HG03108 (cell line): ENCODE results near the gene IGFBP3.

Experiments used
- ATAC-seq: cut with Tn5 transposase; IDR thresholded peaks from one replicate; pipeline ENCODE4 v1.9.1; 2021; ENCODE audit warnings: moderate library complexity; ENCODE audit not compliant: unreplicated experiment

The IGFBP3 gene

DNA sequence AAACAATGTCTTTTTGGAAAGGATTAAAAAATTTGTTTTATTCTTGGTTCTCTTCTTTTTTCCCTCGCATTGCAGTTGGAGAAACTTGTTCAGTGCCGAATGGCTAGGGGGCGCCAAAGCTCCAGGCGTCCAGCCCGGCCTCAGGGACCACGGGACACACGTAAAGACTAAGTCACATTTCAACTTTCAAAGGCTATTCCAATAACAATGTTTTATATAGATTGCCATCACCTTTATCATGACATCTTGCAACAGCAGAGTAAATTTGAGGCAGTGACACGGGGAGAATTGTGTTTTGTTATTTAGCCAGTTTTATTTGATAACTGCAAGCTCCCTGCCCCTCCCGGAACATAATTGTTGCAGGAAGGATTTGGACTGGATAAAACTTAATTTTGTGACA, 2.2 kb upstream of the IGFBP3 start:
- ATAC-seq = no peak

DNA sequence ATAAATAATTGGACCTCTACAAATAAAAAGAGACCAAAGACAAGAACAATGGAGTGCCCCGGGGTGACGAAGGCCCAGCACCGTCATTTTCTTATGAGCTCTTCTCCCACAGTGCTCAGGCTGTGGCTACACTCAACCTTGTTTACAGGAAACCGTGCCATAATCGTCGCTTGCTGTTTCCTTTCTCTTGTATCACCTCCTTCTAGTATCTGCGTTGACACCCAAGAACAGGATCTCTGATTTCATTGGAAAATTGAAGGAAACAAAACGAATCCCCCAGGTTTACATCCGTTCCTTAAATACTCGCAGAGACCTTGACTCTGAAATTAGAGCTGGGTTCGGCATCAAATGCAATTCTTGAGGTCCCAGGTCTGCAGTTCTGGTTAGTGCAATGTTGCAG, 1.7 kb upstream of the IGFBP3 start:
- ATAC-seq = no peak

DNA sequence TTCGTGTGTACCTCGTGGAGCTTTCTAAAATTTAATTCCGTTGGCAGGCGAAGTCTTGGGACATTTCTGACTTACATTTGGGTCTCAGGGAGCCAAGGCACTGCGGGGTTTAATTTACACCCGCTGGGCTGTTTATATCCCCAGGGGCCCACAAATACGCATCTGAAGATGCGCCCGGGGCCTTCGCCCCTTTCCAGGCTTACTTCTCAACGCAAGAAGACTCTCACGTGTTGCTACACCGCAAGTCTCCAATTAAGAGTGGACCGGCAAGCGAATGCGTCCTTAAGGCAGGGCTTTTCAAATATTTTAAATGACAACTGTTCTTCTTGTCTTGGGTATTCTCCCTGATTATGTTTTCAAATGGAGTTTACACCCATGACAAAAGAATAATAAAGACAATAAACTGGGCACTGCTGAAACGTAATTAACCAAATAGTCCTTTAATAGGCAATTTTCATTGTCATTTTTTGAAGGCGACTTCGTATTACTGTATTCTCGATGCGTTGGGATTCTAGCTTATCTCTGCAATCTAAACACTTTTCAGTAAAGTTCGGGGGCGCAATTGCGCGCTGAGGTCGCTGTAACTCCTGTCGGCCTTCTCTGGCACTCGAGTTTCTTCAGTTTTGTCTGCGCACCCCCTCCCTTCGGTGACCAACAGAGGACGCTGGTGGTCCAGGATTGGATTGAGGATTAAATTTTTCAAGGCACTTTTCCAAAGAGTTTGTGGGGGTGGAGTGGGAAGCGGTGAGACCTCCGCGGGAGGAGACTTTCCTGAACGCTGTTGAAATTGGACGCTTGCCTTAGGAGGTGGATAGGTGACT, 837 bp upstream of the IGFBP3 start:
- ATAC-seq = no peak

DNA sequence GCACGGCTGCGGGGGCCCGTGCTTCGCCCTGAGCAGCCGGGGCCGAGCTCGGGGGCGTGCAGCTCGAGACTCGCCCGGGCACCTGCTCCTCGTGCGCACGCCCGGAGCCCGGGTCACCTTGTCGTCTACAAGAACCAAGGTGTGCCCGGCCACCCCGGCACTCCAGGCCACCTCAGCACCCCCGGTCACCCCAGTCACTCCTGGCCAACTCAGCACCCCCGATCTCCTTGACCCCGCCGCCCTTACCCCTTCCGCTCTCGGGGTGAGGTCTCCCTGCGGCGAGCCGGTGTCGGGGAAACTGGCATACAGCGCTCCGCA, 268 bp upstream of the IGFBP3 start:
- no peak for ATAC-seq

DNA sequence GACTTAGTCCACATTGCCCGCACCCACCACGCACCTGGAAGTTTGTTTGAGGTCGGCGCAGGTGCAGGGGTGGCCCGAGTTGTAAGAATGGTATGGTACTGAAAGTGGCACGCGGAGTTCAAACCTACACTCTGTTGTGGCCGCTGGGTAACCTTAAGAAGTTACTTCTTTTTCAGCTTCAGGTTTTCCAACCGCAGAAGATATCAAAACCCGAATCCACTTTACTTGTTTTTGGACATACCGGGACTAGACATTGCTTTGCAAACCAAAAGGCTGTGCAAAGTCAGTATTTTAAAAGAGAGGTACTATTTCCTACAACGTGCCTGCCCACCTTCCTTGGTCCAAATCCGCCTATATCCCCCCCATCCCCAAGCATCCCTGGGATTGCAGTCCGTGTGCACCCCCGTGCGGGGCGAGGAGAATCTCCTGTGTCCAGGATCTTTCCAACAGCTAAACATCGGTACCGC, 1.0 kb downstream of the IGFBP3 start:
- no peak for ATAC-seq

DNA sequence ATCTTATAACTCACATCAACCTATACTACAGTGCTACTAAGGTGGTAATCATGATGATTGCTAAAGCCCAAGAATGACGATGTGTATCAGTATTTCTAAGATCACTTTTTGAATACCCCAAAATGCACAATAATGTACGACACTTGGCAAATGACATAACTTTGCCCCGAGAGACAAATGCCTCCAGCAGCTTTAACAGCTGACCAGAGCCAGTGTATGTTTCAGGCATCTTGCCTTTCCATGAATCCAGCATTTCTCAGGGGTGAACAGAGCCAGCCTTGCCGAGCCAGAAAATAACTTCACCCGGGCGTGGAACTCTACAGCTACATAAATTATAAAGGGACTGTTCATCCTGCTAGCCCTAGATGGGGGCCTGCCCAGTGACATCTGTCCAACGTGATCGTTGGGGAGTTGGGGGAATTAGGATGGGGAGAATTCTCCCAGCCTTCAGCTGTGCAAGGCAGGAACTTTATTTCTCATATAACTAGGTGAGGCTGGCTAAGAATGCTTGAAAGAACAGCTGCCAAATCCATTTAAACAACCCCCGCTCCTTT, 1.8 kb downstream of the IGFBP3 start:
- no peak for ATAC-seq

DNA sequence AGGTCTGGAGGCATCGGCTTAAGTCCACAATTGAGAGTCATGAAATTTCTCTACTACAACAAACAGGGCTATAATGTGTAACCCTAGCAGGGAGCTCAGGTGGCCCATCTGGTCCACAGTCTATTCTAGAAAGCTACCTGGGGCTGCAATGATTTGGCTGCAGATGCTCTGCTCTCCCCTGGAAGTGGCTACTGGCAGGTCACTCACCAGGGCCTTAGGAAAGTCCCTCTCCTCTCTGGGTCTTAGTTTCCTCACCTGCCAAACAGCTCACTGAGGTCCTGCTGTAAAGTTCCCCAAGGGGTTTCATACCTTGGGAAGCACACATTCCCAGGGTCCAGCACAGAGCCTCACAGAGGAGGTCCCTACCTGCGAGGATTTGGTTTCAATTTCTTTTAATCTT, 2.5 kb downstream of the IGFBP3 start:
- ATAC-seq = no peak

DNA sequence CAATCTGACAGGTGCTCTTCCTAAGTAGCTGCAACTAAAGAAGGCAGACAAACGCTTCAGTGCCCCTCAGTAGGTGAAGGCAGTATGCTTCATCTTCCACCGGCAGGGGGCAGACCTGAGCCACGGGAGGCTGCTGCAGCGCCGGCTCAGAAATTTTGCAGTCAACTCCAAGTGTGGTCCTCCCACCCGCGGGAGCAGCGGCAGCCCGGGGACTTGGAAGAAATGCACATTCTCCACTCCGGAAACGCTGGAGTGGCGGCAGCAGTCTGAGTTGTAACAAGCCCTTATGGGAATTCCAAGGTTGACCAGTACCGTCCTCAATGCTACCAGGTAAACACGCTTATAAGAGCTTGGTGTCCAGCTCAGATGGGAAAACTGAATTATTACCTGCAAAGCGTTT, 3.4 kb downstream of the IGFBP3 start:
- peak; percentile 52 for ATAC-seq

DNA sequence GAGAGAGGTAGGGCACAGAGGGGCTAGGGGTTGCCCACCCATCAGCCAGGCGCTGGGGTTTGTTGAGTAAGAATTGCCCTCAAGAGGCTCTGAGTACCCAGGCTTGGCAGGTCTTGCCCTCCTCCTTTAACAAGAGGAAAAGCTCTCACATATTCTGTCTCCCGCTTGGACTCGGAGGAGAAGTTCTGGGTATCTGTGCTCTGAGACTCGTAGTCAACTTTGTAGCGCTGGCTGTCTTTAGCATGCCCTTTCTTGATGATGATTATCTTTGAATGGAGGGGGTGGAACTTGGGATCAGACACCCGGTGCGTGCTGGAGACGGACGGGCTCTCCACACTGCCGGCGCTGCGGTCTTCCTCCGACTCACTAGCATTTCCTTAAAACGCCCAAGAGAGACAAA, 4.0 kb downstream of the IGFBP3 start:
- ATAC-seq = no peak

DNA sequence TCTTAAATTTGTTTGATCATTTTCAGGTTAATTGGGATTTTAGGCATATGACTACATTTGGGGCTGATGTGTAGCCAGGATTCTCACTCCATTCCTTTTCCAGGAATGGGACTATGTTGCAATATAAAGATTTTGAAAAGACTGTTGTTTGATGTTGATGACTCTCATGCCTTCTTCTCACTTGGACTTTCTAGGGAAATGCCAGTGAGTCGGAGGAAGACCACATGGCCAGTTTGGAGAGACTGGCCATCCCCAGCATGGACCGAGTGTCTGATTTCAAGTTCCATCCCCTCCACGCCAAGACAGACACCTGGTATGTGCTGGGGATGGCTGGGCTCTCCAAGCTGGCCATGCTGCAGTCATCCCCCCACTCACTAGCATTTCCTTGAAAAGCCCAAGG, 5.5 kb downstream of the IGFBP3 start:
- no peak for ATAC-seq

DNA sequence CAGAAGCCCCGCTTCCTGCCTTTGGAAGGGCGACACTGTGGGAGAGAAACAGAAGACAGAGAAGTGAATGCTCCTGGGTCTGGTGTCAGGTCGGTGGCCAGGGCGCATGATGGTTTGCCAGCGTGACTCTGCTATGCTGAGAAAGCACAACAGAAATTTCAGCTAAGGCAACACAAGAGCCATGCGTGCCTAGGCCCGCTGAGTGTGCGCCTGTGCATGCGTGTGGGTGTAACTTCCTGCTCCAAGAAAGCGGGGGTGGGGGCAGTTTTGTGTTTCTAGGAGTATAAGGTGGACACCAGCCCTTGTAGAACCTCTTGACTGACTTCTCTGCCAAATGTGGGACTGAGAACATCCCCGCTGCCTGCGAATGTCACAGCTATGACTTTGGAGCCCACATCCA, 6.2 kb downstream of the IGFBP3 start:
- no peak for ATAC-seq

DNA sequence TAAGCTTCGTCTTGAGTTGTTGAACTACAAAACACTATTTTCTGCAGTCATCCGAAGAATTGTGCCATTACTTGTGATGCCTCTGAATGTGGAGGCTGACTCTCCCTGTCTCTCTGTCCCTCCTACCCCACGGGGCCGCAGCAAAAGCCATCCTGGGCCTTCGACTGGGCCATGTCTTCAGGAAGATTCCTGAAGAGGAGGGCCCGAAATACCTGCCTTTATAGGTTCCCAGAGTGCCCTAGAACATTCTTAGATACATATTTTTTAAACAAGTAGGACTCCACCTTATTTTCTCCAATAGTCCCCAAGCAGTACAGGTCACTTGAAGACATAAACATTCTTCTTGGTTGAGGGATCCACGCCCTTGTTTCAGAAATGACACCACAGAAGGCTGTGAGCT, 8.1 kb downstream of the IGFBP3 start:
- ATAC-seq = no peak

DNA sequence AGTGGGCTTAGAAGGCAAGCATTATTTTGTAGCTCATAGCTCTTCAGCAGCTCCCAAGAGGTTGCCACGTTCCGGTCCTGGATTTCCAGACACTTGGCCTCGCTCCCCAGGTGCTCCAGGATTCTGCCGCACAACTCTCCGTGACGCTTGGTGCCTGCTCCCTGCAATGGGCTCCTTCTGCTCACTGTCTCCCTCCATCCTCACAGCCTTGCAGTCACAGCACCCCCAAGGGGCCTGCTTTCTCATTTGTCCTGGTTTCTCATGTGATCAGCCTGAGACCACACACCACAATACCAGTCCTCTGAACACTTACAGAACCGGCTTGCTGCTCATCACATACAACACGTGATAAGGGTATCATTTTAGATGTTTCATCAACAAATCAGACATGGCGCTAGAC, 9.8 kb downstream of the IGFBP3 start:
- no peak for ATAC-seq

DNA sequence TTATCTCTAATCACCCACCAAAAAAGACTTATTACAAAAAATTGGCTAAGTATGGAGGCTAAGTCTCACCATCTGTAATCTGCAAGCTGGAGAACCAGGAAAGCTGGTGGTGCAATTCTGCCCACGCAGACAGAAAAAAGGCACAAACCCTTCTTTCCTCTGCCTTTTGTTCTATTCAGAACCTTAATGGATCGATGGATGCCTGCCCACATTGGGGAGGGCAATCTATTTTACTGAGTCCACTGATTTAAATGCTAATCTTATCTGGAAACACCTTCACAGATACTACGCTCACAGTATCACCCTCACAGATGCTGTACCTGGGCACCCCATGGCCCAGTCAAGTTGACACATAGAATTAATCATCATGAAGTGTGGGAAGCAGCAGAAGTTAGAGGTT, 10.2 kb downstream of the IGFBP3 start:
- no peak for ATAC-seq

DNA sequence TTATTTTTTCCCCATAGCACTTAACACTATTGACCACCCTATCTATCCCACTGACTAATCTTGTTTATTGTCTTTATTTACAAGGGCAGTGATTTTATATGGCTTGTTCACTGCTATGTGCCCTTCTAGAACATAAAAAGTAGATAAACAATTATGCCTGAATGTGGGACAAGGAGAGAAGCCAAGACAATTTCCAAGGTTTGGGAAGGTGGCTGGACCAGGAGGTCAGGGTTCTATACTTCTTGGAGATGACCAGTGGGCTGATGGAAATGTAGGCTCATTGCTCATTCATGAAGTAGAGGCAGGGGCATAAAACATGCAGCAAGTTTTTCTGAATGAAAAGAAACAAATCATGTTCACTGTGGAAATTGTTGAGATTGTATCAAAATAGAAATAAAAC, 11.5 kb downstream of the IGFBP3 start:
- ATAC-seq = no peak

DNA sequence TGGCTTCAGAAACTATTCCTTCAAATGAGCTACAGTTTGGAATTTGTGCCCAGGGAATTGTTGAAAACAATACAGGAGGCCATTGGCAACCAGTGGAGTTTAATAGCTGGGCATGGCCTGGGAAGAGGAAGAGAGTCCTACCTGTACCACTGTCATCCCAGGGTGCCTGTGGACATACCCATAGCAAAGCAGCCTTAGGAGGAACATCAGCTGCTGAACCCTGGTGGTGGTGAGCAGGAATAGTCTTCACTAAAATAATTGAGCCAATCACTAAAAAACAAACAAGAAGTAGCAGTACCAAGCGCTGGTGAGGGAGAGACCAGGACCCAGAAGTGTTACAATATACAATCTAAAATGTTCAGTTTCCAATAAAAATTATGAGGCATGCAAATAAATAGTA, 18.3 kb downstream of the IGFBP3 start:
- ATAC-seq = no peak

DNA sequence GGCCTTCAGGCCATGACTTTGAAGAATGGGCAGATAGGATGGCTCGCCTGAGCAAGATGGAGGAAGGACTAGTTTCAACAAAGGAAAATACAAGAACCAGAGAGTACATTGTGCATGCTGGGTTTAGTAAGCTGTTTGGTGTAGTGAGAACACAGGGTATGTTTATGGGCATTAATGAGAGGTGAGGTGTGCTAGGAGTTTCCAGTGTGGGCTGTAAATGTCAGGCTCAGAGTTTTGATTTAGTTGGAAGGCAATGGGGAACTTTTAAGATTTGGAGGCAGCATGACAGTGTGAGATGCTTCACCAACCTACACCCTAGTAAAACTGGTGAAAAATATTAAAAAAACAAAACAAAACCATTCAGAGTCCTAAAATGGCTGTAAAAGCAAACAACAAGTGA, 19.5 kb downstream of the IGFBP3 start:
- no peak for ATAC-seq

DNA sequence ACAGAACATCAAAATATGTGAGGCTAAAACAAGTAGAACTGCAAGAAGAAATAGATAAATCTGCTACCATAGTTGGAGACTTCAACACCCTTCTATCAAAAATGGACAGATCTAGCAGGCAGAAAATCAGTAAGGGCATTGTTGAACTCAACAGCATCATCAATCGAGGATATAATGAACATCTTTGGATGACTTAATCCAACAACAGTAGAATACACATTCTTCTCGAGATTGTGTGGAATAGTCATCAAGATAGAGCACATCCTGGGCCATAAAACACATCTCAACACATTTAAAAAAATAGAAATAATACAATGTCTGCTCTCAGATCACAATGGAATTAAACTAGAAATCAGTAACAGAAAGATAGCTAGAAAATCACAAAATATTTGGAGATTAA, 22.9 kb downstream of the IGFBP3 start:
- ATAC-seq = no peak

DNA sequence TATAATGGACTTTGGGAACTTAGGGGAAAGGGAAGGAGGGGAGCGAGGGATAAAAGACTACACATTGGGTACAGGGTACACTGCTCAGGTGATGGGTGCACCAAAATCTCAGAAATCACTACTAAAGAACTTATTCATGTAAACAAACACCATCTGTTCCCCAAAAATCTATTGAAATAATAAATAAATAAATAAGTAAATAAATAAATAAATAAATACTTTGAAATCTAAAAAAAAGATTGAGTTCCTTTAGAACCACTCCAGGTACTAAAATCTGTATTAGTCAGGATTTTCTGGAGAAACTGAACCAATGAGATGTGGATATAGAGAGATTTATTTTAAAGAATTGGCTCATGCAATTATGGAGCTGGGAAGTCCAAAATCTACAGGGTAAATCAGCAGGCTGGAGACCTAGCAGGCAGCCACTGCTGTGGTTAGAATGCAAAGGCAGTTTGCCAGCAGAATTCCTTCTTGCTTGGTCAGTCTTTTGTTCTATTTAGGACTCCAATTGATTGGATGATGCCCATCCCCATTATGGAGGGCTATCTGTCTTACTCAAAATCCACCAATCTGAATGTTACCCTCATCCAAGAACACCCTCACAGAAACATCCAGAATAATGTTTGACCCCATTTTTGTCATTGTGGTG, 23.9 kb downstream of the IGFBP3 start:
- no peak for ATAC-seq

DNA sequence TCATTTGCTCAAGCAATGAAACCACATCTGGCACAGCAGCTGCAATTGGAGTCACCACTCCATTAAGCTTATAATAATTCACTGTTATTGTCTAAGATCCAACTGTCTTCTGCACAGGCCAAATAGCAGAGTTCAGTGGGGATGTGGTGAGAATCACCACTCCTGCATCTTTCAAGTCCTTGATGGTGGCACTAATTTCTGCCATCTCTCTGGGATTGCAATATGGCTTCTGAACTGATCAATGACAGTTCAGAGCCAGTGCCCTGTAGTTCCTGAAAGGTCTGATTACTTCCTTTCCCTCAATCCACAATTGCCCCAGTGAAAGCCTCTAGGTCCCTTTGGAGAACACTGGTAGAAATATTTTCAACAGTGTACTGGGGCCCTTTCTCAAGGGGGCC, 26.4 kb downstream of the IGFBP3 start:
- ATAC-seq = no peak

DNA sequence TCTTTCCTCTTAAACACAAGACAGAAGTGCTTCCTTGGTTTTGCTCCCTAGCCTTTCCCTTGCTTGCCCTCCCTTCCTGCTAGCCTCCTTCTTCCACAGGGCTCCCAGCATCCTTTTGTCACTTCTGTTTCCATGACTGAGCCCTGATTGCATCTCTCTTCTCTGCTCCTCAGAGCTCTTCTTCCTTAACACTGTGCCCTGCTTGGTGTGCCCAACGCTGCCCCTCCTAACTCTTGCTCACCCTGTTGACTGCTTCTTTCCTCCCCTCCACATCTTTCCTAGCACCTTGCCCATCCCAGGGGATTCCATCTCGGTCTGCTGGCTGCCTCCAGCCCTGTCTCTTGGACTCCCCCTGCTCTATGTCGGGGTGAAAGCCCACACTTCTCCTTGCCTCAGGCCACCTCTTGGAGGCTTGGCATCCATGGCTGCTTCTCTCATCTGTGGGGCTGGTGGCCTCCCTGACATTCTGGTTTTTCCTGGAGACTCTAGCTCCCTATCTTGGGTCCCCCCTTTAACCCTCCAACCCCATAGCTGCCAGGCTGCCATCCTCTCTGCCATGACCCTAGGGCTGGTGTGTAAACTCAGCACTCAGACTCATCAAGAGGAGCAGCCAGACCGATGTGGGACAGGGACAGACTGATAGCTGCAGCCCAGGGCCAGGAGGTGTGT, 26.9 kb downstream of the IGFBP3 start:
- no peak for ATAC-seq

DNA sequence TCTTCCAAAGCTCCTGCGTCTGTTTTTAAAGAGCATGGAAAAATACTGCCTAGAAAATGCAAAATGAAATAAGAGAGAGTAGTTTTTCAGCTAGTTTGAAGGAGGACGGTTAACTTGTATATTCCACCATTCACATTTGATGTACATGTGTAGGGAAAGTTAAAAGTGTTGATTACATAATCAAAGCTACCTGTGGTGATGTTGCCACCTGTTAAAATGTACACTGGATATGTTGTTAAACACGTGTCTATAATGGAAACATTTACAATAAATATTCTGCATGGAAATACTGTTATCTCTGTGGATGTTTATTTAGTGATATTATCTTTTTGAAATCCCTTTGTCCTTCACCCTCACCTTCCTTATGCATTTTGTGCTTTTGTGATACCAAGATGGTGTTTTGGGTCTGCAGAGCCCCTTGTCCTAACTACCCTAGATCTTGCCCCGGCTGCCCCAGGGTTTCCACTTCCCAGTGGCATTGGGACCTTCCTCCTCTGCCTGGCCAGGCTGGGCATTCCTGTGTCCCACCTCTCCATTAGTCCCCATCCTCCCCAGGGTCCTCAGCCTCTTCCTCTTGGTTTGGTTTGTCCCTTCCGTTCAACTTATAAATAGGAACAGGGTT, 27.6 kb downstream of the IGFBP3 start:
- no peak for ATAC-seq
